B cell (primary cell): Measurements from ENCODE around the gene CEP89. TPM values are rescaled to one million over a fixed set of nuclear protein-coding genes. Genes with fewer than 3 reads are reported as not detected.
"Not testable (repeated sequence)": the region's sequence is repeated elsewhere in the genome, so short reads cannot be mapped to it uniquely, and the experiment has no call there.

ENCODE experiments used
- ATAC-seq: fragments of 200-7000 bp; cut with Tn5 transposase; one replicate; pipeline ENCODE4 v1.10.0; 2021; ENCODE audit warnings: low read depth, mild to moderate bottlenecking, moderate number of reproducible peaks, moderate library complexity
- CTCF ChIA-PET: fragments of 350-600 bp; sonication (Branson Sonifier 250); formaldehyde crosslinking; loops from one replicate; lab custom pipeline; 2021; ENCODE audit warnings: antibody characterized with exemption, inconsistent platforms; lab: Charles Lee
- POLR2A ChIA-PET: fragments of 350-600 bp; sonication (Branson Sonifier 250); formaldehyde crosslinking; loops from one replicate; lab custom pipeline; 2021; ENCODE audit warnings: antibody characterized with exemption; lab: Charles Lee
- DNase-seq: peaks from one replicate; pipeline ENCODE4 v3.0.0; 2013
- H2AFZ ChIP-seq: 2 replicates; pipeline ENCODE4 v1.6.1; 2012; ENCODE audit warnings: mild to moderate bottlenecking, low read depth, low read length; ENCODE audit not compliant: insufficient read depth, poor library complexity, severe bottlenecking
- H3K27ac ChIP-seq, 2 donors: 1 replicate in 1 of 2; 2 replicates in 1 of 2; pipeline ENCODE4 v1.5.1; 2012 to 2013; ENCODE audit warnings: low read length in 2 of 2, mild to moderate bottlenecking in 2 of 2, moderate library complexity in 1 of 2
- H3K27me3 ChIP-seq, 4 experiments: fragments of 200-600 bp in 1 of 4; sonication (generic) in 1 of 4; replicated peaks in 1 of 4; 1 replicate in 2 of 4; 2 replicates in 2 of 4; pipeline versions ENCODE4 v1.6.1 to v1.7.0; 2013 to 2016; ENCODE audit warnings: low read length in 3 of 4, mild to moderate bottlenecking in 2 of 4, mixed read lengths in 1 of 4, moderate library complexity in 1 of 4; ENCODE audit not compliant: insufficient read depth in 4 of 4, control insufficient read depth in 3 of 4; ENCODE audit errors: control extremely low read depth in 1 of 4
- H3K36me3 ChIP-seq, 2 experiments: replicated peaks in 1 of 2; 1 replicate in 1 of 2; 2 replicates in 1 of 2; pipeline versions ENCODE4 v1.6.1 to v1.7.1; 2013; ENCODE audit warnings: low read length in 1 of 2; ENCODE audit not compliant: insufficient read depth in 2 of 2, control insufficient read depth in 1 of 2; ENCODE audit errors: control extremely low read depth in 1 of 2, extremely low read depth in 1 of 2
- H3K4me1 ChIP-seq, 2 donors: fragments of 200-600 bp in 1 of 2; sonication (generic) in 1 of 2; 1 replicate in 1 of 2; 2 replicates in 1 of 2; pipeline versions ENCODE4 v1.5.1 to v1.6.1; 2013 to 2017; ENCODE audit warnings: low read length in 2 of 2; ENCODE audit not compliant: control insufficient read depth in 2 of 2, insufficient read depth in 2 of 2
- H3K4me2 ChIP-seq: replicated peaks from 2 replicates; pipeline ENCODE3; 2012; ENCODE audit warnings: mild to moderate bottlenecking, low read depth, low read length; ENCODE audit not compliant: poor library complexity, severe bottlenecking
- H3K4me3 ChIP-seq, 5 experiments: fragments of 200-600 bp in 1 of 5; sonication (generic) in 1 of 5; 1 replicate in 3 of 5; 2 replicates in 2 of 5; pipeline versions ENCODE4 v1.5.1 to v1.7.0; 2011 to 2016; ENCODE audit warnings: low read length in 4 of 5, mild to moderate bottlenecking in 4 of 5, low read depth in 2 of 5, control low read depth in 1 of 5, moderate library complexity in 1 of 5; ENCODE audit not compliant: insufficient read depth in 1 of 5; ENCODE audit errors: control extremely low read depth in 1 of 5, extremely low read depth in 1 of 5
- H3K79me2 ChIP-seq: fragments of 200-600 bp; sonication (generic); one replicate; pipeline ENCODE4 v1.6.0; 2016; ENCODE audit warnings: low read length; ENCODE audit not compliant: control insufficient read depth, insufficient read depth
- H3K9ac ChIP-seq: fragments of 200-600 bp; sonication (generic); 2 replicates; pipeline ENCODE4 v1.6.1; 2017; ENCODE audit warnings: mild to moderate bottlenecking, low read length, moderate library complexity
- H3K9me3 ChIP-seq, 3 donors: one replicate each; pipeline versions ENCODE4 v1.6.1 to v1.7.1; 2013; ENCODE audit warnings: low read length in 2 of 3; ENCODE audit not compliant: control insufficient read depth in 2 of 3, insufficient read depth in 1 of 3; ENCODE audit errors: control extremely low read depth in 1 of 3
- H4K20me1 ChIP-seq: 2 replicates; pipeline ENCODE4 v1.6.0; 2012; ENCODE audit warnings: mild to moderate bottlenecking, low read length; ENCODE audit not compliant: insufficient read depth, control insufficient read depth, poor library complexity, severe bottlenecking
- H3K27ac Mint-ChIP-seq: one replicate; pipeline ENCODE4 v1.8.0; 2021; ENCODE audit warnings: mixed read lengths
- H3K27me3 Mint-ChIP-seq: one replicate; pipeline ENCODE4 v1.8.0; 2021; ENCODE audit warnings: mixed read lengths
- H3K4me1 Mint-ChIP-seq: one replicate; pipeline ENCODE4 v1.8.0; 2021; ENCODE audit warnings: mixed read lengths
- H3K4me3 Mint-ChIP-seq: one replicate; pipeline ENCODE4 v1.8.0; 2021; ENCODE audit warnings: mixed read lengths
- H3K9me3 Mint-ChIP-seq: one replicate; pipeline ENCODE4 v1.8.0; 2022; ENCODE audit warnings: mixed read lengths; ENCODE audit not compliant: insufficient read depth
- CTCF ChIP-seq: fragments of 200-600 bp; IDR thresholded peaks from one replicate; pipeline ENCODE4 v1.8.0; 2022; ENCODE audit warnings: antibody characterized with exemption, mild to moderate bottlenecking
- EZH2 ChIP-seq: IDR thresholded peaks from 2 replicates; pipeline ENCODE4 v1.6.1; 2012; ENCODE audit warnings: borderline replicate concordance, low read depth, mild to moderate bottlenecking, moderate library complexity, low read length; ENCODE audit not compliant: insufficient read depth, poor library complexity, severe bottlenecking
- WGBS: methylation state at CpG from one replicate; pipeline ENCODE4 v1.1.5; 2013; ENCODE audit warnings: missing lambda C conversion rate; ENCODE audit not compliant: insufficient coverage; 5-methylcytosine and 5-hydroxymethylcytosine counted together
- intact Hi-C: fragments of 100-400 bp; cut with micrococcal nuclease; formaldehyde crosslinking; loops from one replicate; pipeline ENCODE4 v1.10.0; 2022
- polyA plus RNA-seq: library from polyadenylated mRNA; depleted of rRNA; stranded (reverse); fragments of >200 nt; gene quantifications from 2 replicates; pipeline ENCODE4 v1.2.3, GENCODE V29; 2012
- total RNA-seq, 2 donors: library from RNA; stranded (reverse); fragments of 120-200 nt in 1 of 2; gene quantifications; 1 replicate in 1 of 2; 2 replicates in 1 of 2; pipeline versions ENCODE4 v1.2.3 to v1.2.4, GENCODE V29; 2013 to 2022

Gene CEP89
- total and polyA plus RNA-seq, 2 donors (not counting 1 experiment from before 2014, with no cell fraction given): 10.2 to 38.6 TPM

- ATAC-seq (no peak), DNase-seq (no peak)
- ChIA-PET CTCF (no interaction called here), POLR2A (no interaction called here)
- Histone ChIP-seq H3K27ac (no peak overlapping the region), H3K4me1 (no peaks in the 10 kb centered on the region), H3K27me3 (no peaks in the 10 kb centered on the region), H3K36me3 (peaks cover 0 to 6% of the 10 kb centered on the region in 2 experiments), H3K9me3 (peaks cover 0 to 19% (median 5%) of the 10 kb centered on the region in 3 donors), H4K20me1 (no peaks in the 10 kb centered on the region), H2AFZ (no peak overlapping the region), H3K79me2 (no peaks in the 10 kb centered on the region), H3K9ac (no peak overlapping the region), H3K4me2 (no peak overlapping the region), H3K4me3 (no peak overlapping the region)
- Mint-ChIP-seq H3K27ac (no peak overlapping the region), H3K4me1 (no peaks in the 10 kb centered on the region), H3K4me3 (no peak overlapping the region), H3K27me3 (no peaks in the 10 kb centered on the region), H3K9me3 (no peaks in the 10 kb centered on the region)
- intact Hi-C loops: no loop called here
- 100% methylated on average over 3 of the region's 7 CpGs for WGBS
- TF ChIP-seq EZH2 (no peak), CTCF (no peak)
Observed at GRCh38 chr19:32886241-32886640, 85.5 kb downstream of the CEP89 start.

- H3K4me1 Mint-ChIP-seq, H3K27me3 ChIP-seq, H3K27me3 Mint-ChIP-seq, H3K9ac ChIP-seq, H3K27ac Mint-ChIP-seq, DNase-seq, H3K4me2 ChIP-seq, H4K20me1 ChIP-seq, H2AFZ ChIP-seq, ATAC-seq, H3K79me2 ChIP-seq, H3K36me3 ChIP-seq, H3K9me3 Mint-ChIP-seq, H3K9me3 ChIP-seq, H3K4me3 ChIP-seq, intact Hi-C loops, CTCF ChIA-PET, H3K27ac ChIP-seq, H3K4me3 Mint-ChIP-seq, H3K4me1 ChIP-seq, POLR2A ChIA-PET: not testable (repeated sequence)
- WGBS: 96% methylated on average over 5 of the region's 5 CpGs
Observed at GRCh38 chr19:32885255-32885654, 86.5 kb downstream of the CEP89 start.
